ENCODE measurements around the gene BCAS3.
"Not testable (repeated sequence)": the region's sequence is repeated elsewhere in the genome, so short reads cannot be mapped to it uniquely, and the experiment has no call there.

The BCAS3 gene

DNA sequence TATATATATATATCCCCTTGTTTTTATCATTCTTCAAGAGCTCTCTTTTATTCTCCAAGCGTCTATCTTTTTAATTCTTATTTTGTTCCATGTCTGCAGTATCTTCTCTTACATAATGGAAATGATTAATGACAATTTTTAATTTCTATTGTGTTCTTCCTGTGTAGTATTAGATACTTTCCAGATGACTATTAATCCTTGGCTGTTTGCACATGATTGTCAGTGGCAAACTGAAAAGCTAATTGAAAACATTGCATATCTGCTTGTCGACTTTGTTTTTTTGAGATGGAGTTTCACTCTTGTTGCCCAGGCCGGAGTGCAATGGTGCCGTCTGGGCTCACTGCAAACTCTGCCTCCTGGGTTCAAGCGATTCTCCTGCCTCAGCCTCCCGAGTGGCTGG, 124.7 kb downstream of the BCAS3 start:
- no peak for DNase-seq

DNA sequence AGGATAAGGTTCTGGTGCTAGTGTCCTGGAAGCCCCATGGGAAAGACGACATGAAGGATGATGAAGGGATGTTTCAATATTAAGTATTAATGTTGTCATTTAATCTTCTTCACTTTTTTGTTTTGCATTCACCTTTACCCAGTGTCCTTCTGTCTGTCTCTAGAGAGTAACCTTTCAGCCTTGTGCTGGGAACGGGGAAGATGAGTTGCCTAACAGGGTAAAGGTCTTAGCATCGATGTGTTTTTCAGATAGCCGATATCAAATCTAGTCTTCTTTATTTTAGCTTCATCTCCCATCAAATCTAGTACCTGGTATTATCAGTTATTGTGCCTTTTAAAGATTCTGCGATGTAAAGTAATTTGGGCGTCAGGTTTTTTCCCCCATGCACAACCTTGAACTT, 125.4 kb downstream of the BCAS3 start:
- DNase-seq, result no peak

DNA sequence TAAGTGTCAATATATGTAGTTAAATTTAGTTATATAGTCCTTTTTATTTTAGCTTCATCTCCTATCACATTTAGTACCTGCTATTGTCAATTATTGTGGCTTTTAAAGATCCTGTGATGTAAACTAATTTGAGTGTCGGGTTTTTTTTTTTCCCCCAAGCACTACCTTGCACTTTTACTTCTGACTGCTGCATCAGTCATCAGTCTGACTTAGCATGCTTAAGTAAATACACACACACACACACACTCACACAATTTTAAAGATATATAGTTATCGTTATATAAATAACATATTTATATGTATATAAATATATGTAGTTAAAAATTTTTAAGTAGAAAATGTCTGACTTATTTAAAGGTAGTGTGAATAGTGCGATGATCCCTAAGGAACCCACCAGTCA, 127.2 kb downstream of the BCAS3 start:
- no peak for DNase-seq

DNA sequence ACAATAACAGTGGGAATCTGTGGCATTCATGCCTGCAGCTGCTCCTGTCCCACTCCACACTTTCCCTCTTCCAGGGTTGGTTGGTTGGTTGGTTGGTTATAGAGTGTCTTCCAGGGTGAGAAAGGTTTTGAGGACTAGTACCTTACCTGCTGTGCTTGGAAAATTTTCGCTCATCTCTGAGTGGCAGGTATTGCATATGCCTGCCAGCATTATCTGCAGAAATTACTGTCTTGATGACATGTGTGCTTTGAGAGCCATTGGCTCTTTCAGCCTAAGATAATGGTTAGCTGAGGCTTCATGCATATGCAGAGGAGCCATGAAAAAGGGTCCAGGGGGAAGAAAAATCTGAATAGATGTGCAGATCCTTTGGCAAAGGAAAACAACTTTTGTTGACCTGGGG, 131.8 kb downstream of the BCAS3 start:
- DNase-seq, result no peak

DNA sequence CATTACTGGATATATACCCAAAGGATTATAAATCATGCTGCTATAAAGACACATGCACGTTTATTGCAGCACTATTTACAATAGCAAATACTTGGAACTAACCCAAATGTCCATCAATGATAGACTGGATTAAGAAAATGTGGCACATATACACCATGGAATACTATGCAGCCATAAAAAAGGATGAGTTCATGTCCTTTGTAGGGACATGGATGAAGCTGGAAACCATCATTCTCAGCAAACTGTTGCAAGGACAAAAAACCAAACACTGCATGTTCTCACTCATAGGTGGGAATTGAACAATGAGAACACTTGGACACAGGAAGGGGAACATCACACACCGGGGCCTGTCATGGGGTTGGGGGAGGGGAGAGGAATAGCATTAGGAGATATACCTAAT, 137.3 kb downstream of the BCAS3 start:
- DNase-seq, result not testable (repeated sequence)

DNA sequence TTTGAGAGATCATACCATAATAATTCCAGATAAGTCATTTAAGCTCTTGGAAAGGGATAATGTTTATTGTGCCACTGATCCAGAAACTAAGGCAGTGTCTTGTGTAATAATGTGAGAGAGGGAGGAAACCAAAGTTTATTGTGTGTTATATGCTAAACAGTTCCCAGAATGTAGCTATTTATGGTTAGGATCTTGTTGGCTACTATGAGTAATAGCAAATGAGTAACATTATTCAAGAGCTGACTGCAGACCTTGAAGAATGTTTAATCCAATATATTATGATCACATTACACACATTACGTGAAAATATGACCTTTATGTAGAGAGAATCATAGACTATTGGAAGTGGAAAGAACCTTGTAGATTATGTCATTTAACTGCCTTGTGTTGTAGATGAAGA, 139.5 kb downstream of the BCAS3 start:
- DNase-seq, result no peak

DNA sequence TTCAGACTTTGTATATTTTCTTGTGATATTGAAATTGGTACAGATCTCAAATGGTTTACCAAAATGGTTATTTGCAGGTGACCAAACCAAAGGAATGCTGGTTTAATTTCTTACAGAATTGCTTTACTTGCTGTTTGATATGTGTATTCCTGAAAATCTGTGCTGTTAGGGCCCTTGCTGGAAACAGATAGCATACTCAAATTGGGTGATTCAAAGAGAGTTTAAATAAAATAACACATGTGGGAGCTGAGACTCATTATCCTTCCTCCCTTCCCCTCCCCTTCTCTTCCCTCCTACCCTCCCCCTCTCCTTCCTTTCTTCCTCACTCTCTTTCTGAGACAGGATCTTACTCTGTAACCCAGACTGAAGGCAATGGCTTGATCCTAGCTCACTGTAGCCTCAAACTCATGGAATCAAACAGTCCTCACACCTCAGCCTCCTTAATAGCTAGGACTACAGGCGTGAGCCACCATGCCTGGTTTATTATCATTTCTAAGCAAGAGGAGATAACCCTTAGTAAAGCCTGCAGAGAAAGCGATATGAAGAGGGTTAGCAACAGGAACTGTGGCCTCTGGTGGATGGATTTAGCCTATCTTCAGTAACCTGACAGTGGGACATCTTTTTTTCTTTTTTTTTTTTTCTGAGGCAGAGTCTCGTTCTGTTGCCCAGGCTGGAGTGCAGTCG, 141.9 kb downstream of the BCAS3 start:
- DNase-seq, result no peak

DNA sequence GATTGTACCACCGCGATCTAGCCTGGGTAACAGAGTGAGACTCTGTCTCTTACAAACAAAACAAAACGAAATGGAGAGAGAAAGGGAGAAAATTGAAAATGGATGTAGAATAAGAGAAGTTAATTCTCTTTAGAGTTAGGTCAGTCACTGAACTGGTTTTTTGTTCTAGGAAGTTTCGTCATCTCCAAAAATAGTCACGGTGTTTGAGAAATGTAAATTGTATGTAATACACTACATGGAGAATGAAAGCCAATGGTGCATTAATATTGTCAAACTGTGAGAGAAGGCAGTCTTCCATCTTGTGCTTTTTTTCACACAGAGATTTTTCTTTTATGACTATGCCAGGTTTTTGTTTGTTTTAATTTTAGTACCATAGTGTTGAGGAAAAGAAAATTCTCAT, 145.9 kb downstream of the BCAS3 start:
- DNase-seq, result no peak

DNA sequence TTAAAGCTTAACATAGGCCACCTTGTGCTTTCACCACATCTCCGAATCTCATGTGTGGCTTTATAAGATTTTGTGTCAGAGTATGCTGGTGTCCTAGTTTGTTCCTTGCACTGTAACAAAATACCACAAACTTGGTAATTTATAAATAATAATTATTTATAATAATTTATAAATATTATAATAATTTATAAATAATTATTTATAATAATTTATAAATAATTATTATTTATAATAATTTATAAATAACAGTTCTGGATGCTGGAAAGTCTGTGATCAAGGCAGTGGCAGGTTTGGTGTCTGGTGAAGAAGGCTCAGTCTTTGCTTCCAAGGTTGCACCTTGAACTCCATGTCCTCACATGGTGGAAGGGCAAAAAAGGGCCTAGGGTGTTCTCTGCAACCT, 147.7 kb downstream of the BCAS3 start:
- DNase-seq, result no peak

DNA sequence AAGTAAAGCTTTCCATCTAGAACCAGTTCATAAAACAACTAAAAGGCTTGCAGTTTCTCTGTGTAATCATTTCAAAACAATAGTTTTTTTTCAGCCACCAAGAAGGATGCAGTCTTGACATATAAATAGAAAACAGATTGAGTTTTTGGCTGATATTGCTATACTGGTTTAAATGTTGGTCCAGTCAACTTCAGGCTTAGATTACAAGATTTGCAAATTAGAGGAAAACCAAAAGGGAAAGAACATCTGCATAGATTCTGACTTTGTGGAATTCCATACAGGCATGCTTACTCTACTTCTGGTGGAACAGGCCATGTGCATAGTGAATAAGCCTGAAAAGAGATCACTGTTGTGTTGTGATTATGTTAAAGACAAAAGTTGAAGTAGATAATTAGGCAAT, 150.3 kb downstream of the BCAS3 start:
- no peak for DNase-seq

DNA sequence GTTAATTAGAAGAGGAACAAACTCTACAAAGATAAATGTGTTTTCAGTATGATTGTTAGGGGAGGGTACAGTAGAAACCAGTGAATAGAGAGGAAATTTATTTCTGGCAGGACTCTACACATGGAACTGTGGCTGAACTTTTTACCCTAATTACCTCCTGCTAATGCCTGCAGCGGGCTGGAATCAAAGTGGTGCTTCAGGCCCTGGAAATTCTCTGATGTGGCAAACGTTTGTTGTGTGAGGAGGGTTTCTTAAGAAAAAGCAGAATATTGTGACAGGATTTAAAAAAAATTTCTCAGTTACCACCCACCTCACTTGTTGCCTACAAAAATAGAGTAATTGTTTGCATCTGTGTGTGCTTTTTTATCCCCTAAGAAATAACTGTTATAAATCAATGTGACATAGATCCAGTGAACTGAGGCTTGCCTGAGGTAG, 154.5 kb downstream of the BCAS3 start:
- DNase-seq, result no peak

DNA sequence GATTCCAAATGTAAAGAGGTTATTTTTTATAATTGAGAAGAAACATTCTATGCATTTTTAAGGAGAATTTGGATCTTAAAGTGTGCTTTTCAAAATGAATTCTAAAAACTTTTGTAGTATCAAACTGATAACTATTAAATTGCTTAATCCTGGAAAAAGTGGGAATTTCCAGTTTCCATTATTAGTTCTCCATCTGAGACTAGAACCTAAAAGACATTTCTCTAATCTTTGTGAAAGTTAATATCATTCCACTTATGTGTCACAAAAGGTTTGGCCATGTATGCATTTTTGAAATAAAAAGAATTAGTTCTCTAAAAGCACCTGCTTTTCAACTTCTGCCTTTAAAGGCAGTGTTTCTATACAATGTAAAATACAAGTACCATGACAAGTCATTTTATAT, 155.0 kb downstream of the BCAS3 start:
- no peak for DNase-seq

DNA sequence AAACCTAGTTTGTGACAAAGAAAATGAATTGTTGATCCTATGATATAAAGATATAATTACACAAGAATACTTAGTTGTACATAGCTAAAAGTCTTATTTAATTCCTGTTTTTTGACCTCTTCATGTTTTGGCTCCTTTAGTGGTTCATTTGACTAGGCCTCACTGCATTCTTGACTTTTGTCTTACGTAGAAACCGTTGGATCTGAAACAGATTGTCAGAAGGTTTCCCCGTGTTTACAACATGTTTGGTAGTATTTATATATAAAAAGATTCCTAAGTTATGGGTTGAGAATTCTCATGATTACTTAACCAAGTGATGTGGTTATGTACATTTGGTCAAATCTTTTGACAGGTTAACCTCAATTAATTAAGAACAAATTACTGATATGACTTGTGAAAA, 162.8 kb downstream of the BCAS3 start:
- DNase-seq, result no peak

DNA sequence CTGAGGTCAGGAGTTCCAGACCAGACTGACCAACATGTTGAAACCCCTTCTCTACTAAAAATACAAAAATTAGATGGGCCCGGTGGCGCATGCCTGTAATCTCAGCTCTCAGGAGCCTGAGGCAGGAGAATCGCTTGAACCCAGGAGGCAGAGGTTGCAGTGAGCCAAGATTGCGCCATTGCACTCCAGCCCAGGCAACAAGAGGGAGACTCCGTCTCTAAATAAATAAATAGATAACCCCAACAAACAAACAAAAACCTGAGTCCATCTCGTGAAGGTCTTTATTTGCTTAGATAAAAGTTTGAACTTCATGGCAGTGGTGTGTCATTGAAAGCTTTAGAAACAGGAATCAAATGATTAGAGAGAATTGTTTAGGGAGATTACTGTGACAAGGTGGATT, 167.4 kb downstream of the BCAS3 start:
- DNase-seq, result no peak

DNA sequence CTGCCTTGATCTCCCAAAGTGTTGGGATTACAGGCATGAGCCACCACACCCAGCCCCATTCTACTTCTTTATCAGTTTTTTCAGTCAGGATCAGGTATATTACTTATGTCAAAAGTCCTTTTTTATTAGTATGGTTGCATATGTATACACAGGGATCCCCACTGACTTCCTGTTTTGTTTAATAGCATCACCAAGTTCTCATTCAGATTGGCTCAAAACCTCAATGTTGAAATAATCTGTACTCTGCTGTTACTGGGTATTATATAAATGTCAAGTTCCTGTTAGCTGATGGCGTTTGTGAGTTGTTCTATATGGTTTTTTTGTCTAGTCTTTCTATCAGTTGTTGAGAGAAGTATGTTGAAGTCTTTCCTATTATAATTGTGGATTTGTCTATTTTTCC, 168.5 kb downstream of the BCAS3 start:
- DNase-seq, result no peak

DNA sequence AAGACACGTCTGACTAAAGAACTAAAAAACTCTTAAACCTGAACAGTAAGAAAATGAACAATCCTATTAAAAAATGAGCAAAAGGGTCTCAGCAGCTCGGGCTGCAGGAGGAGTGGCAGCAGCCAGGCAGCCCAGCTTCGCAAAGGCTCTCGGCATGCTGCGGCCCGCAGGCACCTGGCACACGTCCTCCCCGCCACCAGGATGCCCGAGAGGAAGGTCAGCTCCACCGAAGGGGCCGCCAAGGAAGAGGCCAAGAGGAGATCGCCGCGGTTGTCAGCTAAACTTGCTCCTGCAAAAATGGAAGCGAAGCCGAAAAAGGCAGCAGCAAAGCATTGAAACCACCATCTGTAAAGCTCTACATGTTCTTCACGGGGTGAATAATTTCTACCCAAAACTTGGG, 173.5 kb downstream of the BCAS3 start:
- DNase-seq, result no peak

DNA sequence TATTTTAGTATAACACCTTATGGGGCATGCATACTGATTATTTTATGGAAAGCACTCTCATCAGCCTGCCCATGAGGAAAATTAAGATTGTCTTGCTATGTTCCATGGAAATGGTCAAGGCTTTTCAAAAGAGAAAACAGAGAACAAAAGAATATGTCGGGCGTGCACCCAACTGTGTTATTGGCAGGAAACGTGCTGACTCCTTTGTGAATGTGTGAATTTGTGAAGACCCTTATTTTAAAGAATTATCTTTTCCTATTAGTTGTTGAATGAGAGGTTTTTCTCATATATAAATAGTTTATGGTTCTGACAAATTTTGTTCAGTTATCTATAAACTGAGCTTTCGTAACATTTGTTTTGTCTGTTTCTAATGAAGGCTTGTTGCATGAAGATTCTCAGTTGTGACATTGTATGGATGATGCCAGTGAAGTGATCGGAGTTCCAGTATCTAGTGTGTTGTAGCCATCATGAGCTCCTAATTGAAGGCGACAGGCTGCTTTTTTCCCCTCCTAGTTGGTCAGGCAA, 180.0 kb downstream of the BCAS3 start:
- no peak for DNase-seq

DNA sequence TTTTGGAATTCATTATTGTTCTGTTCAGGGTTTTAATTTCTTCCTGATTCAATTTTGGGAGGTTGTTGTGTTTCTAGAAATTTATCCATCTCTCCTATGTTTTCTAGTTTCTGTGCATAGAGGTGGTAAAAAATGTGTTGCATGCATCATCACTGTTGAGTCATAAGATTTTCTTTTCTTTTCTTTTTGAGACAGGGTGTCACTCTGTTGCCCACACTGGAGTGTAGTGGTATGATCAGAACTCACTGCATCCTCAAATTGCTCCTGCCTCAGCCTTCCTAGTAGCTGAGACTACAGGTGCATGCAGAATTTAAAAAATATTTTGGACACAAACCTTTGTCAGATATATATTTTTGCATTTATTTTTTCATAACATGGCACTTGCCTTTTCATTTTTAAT, 184.8 kb downstream of the BCAS3 start:
- no peak for DNase-seq

DNA sequence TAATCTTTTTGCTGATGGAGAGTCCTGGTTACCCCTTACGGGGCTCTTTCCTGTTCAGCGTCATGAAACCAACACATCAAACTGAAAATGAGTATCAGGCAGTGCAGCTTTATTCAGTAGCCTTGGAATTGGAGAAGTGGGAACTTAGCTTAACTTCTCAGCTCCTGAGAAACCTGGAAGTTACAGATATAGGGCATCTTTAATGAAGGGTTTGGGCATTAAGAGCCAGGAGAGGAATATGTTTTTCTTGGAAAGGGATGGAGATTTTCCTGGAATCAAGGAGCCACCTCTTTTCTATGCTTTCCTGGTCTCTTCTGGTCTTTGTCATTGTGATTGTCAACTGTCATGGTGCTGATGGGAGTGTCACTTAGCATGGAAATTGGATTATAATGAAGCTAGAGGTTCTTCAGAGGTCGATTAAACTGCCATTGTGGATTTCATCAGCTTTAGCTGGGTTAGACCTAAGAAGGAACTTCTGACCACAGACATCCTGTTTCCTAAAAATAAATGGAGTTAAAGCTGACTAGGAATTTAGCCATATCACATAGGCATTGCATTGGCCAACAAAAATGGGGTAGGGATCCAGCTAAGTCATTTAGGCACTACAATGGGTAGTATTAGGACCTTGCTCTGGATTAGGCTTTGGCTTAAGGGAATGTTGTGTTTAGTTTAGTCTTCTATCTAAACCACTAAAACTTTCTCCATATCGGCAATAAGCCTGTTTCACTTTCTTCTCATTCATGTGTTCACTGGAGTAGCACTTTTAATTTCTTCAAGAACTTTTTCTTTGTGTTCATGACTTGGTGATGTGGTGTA, 186.4 kb downstream of the BCAS3 start:
- no peak for DNase-seq

DNA sequence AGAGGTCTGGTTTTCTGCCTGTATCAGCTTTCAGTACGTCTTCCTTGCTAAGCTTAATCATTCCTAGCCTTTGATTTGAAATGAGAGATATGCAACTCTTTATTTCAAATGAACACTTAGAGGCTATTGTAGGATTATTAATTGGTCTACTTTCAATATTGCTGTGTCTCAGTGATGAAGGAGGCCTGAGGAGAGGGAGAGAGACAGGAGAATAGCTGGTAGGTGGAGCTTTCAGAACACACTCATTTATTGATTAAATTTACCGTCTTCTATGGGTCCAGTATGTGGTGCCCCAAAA, 187.0 kb downstream of the BCAS3 start:
- DNase-seq, result no peak

DNA sequence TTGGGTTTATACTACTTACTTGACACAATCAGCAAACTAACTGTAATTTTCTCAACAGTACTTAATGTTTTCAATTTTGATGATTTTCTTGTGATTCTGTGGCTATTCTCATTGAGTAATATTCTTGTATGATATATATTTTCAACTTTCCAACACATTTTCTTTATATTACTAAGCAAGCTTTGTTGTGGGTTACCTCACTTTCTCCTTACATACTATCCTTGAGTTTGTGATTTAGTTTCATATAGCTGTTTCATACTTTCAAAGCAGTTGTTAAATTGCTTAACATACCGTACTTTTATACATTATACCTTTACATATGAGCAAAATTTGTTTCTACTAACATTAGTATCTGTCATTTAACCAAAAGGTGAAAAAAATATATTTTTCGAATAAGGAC, 197.1 kb downstream of the BCAS3 start:
- DNase-seq, result no peak

DNA sequence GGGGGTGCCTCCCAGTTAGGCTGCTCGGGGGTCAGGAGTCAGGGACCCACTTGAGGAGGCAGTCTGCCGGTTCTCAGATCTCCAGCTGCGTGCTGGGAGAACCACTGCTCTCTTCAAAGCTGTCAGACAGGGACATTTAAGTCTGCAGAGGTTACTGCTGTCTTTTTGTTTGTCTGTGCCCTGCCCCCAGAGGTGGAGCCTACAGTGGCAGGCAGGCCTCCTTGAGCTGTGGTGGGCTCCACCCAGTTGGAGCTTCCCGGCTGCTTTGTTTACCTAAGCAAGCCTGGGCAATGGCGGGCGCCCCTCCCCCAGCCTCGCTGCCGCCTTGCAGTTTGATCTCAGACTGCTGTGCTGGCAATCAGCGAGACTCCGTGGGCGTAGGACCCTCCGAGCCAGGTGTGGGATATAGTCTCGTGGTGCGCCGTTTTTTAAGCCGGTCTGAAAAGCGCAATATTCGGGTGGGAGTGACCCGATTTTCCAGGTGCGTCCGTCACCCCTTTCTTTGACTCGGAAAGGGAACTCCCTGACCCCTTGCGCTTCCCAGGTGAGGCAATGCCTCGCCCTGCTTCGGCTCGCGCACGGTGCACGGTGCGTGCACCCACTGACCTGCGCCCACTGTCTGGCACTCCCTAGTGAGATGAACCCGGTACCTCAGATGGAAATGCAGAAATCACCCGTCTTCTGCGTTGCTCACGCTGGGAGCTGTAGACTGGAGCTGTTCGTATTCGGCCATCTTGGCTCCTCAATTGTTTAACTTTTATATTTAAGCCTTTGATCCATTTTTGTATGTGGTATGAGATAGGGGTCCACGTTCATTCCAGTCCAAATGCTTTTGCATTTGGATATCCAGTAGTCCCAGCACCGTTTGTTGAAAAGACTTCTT, 209.3 kb downstream of the BCAS3 start:
- DNase-seq, result not testable (repeated sequence)

DNA sequence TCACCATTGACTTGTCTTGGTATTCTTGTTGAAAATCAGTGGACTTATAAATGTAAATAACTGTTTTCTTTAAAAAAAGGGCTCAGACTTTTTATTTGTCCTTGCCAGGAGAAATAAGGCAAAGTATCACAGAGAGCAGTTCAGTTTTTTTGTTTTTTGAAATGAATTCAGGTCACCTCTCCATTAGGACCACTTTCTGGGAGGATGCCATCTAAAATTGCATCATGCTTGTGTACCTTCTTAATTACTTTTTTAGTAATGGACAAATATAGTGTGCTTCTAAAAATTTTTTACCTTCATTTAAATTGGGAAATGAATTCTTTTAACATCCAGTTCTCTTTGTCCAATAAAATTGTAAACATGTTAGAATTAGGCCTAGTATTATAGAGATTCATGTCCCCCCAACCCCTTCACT, 210.0 kb downstream of the BCAS3 start:
- DNase-seq, result no peak

All from effector CD8-positive, alpha-beta T cell (primary cell).